ENCODE results near the gene FNBP1.

The FNBP1 gene

DNA sequence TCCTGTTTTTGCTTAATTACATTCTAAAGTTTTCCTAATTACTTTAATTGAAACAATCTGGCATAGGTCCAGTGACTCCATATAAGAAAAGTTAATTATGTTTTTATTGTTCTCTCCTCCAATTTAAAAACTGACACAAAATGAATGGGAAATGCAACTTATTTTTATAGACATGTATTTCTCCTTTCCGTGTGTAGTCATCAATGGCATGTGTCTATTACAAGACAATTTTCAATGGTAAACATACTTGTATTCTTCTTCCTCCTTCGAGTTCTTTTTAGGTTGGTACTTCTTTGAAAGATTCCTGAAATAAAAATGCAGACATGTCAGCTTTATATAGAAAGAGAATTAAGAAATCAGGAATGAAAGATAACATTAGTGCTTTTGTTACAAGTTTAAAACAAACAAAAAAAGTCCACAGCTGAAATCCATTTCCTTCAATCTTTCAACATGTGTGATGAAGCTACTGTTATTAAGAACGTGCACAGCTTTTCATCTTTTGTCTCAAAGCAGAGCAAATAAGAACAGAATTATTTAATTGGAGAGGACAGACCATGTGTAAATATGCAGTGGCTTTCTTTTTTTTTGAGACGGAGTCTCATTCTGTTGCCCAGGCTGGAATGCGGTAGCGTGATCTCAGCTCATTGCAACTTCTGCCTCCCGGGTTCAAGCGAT is 63.8 kb downstream of the FNBP1 start:
- TF ChIP-seq CSDC2 (CRISPR knock-in tag; IDR thresholded peaks at IDR 0.05) (no peak), ZNF565 (CRISPR knock-in tag; conservative IDR thresholded peaks at IDR 0.05; ENCODE audit: low read depth) (no peak), ZFP3 (CRISPR knock-in tag; IDR thresholded peaks at IDR 0.05) (no peak), GLIS3 (CRISPR knock-in tag; IDR thresholded peaks at IDR 0.05) (no peak)
- TF ChIP-seq, protein P1, sequence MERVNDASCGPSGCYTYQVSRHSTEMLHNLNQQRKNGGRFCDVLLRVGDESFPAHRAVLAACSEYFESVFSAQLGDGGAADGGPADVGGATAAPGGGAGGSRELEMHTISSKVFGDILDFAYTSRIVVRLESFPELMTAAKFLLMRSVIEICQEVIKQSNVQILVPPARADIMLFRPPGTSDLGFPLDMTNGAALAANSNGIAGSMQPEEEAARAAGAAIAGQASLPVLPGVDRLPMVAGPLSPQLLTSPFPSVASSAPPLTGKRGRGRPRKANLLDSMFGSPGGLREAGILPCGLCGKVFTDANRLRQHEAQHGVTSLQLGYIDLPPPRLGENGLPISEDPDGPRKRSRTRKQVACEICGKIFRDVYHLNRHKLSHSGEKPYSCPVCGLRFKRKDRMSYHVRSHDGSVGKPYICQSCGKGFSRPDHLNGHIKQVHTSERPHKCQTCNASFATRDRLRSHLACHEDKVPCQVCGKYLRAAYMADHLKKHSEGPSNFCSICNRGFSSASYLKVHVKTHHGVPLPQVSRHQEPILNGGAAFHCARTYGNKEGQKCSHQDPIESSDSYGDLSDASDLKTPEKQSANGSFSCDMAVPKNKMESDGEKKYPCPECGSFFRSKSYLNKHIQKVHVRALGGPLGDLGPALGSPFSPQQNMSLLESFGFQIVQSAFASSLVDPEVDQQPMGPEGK (CRISPR knock-in tag; IDR thresholded peaks at IDR 0.05; ENCODE audit: borderline replicate concordance), result no peak
- TF ChIP-seq, protein P2, sequence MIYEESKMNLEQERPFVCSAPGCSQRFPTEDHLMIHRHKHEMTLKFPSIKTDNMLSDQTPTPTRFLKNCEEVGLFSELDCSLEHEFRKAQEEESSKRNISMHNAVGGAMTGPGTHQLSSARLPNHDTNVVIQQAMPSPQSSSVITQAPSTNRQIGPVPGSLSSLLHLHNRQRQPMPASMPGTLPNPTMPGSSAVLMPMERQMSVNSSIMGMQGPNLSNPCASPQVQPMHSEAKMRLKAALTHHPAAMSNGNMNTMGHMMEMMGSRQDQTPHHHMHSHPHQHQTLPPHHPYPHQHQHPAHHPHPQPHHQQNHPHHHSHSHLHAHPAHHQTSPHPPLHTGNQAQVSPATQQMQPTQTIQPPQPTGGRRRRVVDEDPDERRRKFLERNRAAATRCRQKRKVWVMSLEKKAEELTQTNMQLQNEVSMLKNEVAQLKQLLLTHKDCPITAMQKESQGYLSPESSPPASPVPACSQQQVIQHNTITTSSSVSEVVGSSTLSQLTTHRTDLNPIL (CRISPR knock-in tag; IDR thresholded peaks at IDR 0.05; ENCODE audit: low read depth), result no peak
- TF ChIP-seq, protein P3, sequence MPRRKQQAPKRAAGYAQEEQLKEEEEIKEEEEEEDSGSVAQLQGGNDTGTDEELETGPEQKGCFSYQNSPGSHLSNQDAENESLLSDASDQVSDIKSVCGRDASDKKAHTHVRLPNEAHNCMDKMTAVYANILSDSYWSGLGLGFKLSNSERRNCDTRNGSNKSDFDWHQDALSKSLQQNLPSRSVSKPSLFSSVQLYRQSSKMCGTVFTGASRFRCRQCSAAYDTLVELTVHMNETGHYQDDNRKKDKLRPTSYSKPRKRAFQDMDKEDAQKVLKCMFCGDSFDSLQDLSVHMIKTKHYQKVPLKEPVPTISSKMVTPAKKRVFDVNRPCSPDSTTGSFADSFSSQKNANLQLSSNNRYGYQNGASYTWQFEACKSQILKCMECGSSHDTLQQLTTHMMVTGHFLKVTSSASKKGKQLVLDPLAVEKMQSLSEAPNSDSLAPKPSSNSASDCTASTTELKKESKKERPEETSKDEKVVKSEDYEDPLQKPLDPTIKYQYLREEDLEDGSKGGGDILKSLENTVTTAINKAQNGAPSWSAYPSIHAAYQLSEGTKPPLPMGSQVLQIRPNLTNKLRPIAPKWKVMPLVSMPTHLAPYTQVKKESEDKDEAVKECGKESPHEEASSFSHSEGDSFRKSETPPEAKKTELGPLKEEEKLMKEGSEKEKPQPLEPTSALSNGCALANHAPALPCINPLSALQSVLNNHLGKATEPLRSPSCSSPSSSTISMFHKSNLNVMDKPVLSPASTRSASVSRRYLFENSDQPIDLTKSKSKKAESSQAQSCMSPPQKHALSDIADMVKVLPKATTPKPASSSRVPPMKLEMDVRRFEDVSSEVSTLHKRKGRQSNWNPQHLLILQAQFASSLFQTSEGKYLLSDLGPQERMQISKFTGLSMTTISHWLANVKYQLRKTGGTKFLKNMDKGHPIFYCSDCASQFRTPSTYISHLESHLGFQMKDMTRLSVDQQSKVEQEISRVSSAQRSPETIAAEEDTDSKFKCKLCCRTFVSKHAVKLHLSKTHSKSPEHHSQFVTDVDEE (CRISPR knock-in tag; IDR thresholded peaks at IDR 0.05), result no peak
- TF ChIP-seq, protein P4, sequence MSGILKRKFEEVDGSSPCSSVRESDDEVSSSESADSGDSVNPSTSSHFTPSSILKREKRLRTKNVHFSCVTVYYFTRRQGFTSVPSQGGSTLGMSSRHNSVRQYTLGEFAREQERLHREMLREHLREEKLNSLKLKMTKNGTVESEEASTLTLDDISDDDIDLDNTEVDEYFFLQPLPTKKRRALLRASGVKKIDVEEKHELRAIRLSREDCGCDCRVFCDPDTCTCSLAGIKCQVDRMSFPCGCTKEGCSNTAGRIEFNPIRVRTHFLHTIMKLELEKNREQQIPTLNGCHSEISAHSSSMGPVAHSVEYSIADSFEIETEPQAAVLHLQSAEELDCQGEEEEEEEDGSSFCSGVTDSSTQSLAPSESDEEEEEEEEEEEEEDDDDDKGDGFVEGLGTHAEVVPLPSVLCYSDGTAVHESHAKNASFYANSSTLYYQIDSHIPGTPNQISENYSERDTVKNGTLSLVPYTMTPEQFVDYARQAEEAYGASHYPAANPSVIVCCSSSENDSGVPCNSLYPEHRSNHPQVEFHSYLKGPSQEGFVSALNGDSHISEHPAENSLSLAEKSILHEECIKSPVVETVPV (CRISPR knock-in tag; IDR thresholded peaks at IDR 0.05), result no peak
- no peak for ATAC-seq

DNA sequence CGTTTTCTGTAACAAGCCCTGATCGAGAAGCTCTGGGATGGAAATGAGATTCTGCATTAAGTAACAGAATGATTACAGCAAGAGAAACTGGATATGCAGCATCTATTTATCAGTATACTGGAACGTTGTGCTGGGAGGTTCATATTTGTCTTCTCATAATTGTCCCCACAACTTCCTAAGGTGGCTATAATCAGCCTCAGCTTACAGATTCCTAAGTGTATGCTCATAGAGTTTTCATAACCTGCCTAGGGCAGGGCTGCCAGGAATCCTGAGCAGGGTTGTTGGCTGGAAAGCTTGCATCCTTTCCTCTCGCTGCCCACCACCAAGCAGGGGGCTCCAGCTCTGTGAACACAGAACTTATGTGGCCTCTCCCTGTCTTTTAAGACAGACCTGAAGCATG is 70.2 kb downstream of the FNBP1 start:
- ATAC-seq, result no peak
- no peak for TF ChIP-seq PPARA (CRISPR knock-in tag; IDR thresholded peaks at IDR 0.05; ENCODE audit: borderline replicate concordance)
- no peak for TF ChIP-seq ARNTL (CRISPR knock-in tag; IDR thresholded peaks at IDR 0.05; ENCODE audit: borderline replicate concordance, low read depth)
- TF ChIP-seq ZFP3 (CRISPR knock-in tag; IDR thresholded peaks at IDR 0.05), result no peak
- TF ChIP-seq ZNF70 (CRISPR knock-in tag; IDR thresholded peaks at IDR 0.05), result no peak
- no peak for TF ChIP-seq GLIS3 (CRISPR knock-in tag; IDR thresholded peaks at IDR 0.05)
- TF ChIP-seq RARB (CRISPR knock-in tag; IDR thresholded peaks at IDR 0.05), result no peak
- TF ChIP-seq BACH2 (CRISPR knock-in tag; IDR thresholded peaks at IDR 0.05; ENCODE audit: borderline replicate concordance), result no peak
- no peak for TF ChIP-seq ZNF565 (CRISPR knock-in tag; conservative IDR thresholded peaks at IDR 0.05; ENCODE audit: low read depth)
- TF ChIP-seq, protein P4 (CRISPR knock-in tag; IDR thresholded peaks at IDR 0.05), result no peak
- no peak for TF ChIP-seq TOX (CRISPR knock-in tag; IDR thresholded peaks at IDR 0.05; ENCODE audit: borderline replicate concordance)
- TF ChIP-seq, protein P3 (CRISPR knock-in tag; IDR thresholded peaks at IDR 0.05), result no peak
- no peak for TF ChIP-seq ZFP30 (CRISPR knock-in tag; IDR thresholded peaks at IDR 0.05)
- TF ChIP-seq OSR1 (CRISPR knock-in tag; IDR thresholded peaks at IDR 0.05), result no peak
- no peak for TF ChIP-seq TCF4 (CRISPR knock-in tag; IDR thresholded peaks at IDR 0.05; ENCODE audit: borderline replicate concordance)
- TF ChIP-seq ZC3H10 (CRISPR knock-in tag; IDR thresholded peaks at IDR 0.05), result no peak
- no peak for TF ChIP-seq ZNF8 (CRISPR knock-in tag; IDR thresholded peaks at IDR 0.05)
- TF ChIP-seq, protein P5, sequence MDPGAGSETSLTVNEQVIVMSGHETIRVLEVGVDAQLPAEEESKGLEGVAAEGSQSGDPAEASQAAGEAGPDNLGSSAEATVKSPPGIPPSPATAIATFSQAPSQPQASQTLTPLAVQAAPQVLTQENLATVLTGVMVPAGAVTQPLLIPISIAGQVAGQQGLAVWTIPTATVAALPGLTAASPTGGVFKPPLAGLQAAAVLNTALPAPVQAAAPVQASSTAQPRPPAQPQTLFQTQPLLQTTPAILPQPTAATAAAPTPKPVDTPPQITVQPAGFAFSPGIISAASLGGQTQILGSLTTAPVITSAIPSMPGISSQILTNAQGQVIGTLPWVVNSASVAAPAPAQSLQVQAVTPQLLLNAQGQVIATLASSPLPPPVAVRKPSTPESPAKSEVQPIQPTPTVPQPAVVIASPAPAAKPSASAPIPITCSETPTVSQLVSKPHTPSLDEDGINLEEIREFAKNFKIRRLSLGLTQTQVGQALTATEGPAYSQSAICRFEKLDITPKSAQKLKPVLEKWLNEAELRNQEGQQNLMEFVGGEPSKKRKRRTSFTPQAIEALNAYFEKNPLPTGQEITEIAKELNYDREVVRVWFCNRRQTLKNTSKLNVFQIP (CRISPR knock-in tag; IDR thresholded peaks at IDR 0.05; ENCODE audit: borderline replicate concordance, low read depth), result no peak

All from SK-N-SH treated with all-trans-retinoic acid at 6 μM for 48 hours (cell line).